ENCODE measurements around the gene CLDN12. TPM values are rescaled to one million over a fixed set of nuclear protein-coding genes. Genes with fewer than 3 reads are reported as not detected.
A peak's percentile ranks its signal among the peaks of the same experiment; 100 is the strongest.

The CLDN12 gene
- 10 to 100 TPM; 43.4 to 54.2 (median 52.2) TPM for polyA plus RNA-seq (ENCODE audit: insufficient read length in 4 of 4)

DNA sequence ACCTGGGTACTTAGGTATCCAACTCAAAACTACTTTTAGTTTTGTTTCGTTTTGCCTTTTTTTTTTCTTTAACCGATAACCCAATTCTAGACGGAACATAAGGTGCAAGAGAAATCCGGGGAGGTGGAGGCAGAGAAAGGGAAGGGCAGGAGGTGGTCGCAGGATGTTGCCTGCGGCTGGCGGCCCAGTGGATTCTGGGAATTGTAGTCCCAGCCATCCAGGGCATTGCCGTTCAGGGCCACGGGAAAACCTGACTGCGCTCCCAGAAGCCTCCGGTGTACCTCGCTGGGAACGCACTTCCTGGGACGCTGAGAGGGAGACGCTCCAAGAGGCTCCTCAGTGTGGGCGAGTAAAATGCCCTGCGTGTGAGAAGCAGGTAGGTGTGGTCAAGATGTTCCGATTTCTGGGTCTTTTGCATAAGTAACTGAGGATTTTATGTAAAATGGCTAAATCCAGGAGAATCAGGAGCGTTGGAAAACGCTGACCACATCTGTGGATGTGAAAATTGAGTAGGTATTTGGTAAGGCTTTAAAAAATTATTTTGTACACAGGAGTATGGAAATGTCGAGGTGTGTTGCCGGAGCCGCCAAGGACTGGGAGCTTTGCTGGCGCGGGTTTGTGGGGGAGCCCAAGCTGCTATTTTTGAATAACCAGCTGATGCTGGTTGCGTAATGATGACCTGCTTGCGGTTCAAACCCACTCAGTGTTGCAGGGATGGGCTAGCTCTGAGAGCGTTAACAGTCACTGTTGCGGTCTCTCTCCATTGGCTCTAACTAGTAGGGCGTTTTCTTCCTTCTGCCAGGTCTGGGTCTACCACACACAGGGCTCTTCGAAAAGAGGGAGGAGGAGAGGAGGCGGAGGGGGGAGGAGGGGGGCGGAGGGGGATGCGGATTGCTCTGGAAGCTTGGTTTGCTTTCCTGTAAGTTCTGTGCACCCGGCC lies at the start of gene CLDN12:
Gene CLDN12 (plus strand): TSS at position 288 of the 940 bp plus-strand sequence. CDS start 9,216 bp downstream, outside the sequence.
- DNase-seq (ENCODE audit: low read depth in 4 of 4, low spot score in 3 of 4) = peak; percentile 67 to 80 (median 72)

GRCh38 chr7:90383422-90383821 lies 19.8 kb upstream of the CLDN12 start:
- no peak for DNase-seq (ENCODE audit: low read depth in 4 of 4, low spot score in 3 of 4)

GRCh38 chr7:90383861-90384260 lies 19.4 kb upstream of the CLDN12 start:
- DNase-seq (ENCODE audit: low read depth in 4 of 4, low spot score in 3 of 4) = no peak

GRCh38 chr7:90384433-90384832 lies 18.8 kb upstream of the CLDN12 start:
- no peak for DNase-seq (ENCODE audit: low read depth in 4 of 4, low spot score in 3 of 4)

DNA sequence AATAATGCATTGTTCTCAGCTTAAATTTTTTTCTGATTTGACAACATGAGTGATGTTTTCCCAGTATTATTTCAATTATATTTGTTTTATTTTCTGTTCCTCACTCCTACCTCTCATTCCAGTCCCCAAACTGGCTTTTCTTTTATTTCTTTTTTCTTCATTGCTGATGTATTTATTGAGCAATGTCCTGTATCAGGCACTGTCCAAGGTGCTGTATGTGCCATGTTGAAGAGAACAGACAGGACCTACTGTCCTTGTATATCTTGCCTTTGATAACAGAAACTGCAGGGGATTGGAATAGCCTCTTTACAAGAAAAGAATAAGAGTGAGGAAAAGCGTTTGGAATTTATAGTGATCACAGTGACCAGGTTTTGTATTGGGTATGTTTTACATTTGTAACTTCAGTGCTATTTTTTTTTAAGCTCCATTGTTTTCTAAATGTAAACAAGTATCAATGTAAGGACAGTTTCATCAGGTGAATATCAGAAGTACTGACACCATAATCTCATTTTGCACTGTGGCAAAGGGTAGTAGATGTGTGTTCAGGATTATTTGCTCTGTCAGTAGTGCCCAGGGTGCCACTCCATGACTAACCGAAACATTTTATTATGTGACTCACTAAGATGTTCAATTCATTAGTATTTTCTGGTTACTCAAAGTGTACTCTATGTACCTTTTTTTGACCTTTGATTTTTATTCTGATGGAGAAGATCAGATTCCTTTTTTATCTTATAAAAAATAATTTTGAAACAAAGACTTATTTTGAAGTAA lies 15.6 kb upstream of the CLDN12 start:
- DNase-seq (ENCODE audit: low read depth in 4 of 4, low spot score in 3 of 4) = no peak

DNA sequence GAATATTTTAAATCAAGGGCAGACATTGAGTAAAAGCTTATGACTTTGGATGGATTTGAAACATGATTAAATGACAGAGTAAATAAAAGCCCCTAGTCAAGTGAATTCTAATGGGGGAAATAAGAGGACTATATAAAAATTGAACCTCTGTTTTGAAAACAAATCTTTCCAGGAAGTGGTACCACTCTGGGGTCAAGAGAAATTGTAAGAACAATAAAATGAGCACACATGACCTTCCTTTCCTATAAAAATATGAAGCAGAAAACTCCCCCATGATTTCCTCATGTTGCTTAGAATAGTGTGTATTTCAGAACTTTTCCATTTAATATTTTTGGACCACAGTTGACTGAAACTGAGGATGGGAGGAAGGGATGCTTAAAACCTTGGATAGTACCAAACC lies 12.3 kb upstream of the CLDN12 start:
- no peak for DNase-seq (ENCODE audit: low read depth in 4 of 4, low spot score in 3 of 4)

GRCh38 chr7:90391488-90391887 lies 11.8 kb upstream of the CLDN12 start:
- no peak for DNase-seq (ENCODE audit: low read depth in 4 of 4, low spot score in 3 of 4)

GRCh38 chr7:90396420-90396819 lies 6.8 kb upstream of the CLDN12 start:
- no peak for DNase-seq (ENCODE audit: low read depth in 4 of 4, low spot score in 3 of 4)

GRCh38 chr7:90401989-90402388 lies 1.3 kb upstream of the CLDN12 start:
- DNase-seq (ENCODE audit: low read depth in 4 of 4, low spot score in 3 of 4) = no peak

GRCh38 chr7:90402785-90403173 lies 482 bp upstream of the CLDN12 start:
- no peak for DNase-seq (ENCODE audit: low read depth in 4 of 4, low spot score in 3 of 4)

DNA sequence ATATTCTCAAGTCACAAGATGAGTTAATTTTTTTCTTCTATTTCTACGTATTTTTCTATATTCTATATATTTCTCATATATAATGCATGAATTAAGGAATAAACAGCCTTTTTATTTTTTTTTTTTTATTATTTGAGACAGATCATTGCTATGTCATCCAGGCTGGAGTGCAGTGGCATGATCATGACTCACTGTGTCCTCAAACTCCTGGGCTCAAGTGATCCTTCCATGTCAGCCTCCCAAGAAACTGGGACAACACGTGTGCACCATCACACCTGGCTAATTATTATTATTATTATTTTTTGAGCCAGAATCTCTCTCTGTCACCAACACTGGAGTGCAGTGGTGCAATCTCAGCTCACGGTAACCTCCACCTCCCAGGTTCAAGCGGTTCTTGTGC lies 1.5 kb downstream of the CLDN12 start:
- DNase-seq (ENCODE audit: low read depth in 4 of 4, low spot score in 3 of 4) = no peak

DNA sequence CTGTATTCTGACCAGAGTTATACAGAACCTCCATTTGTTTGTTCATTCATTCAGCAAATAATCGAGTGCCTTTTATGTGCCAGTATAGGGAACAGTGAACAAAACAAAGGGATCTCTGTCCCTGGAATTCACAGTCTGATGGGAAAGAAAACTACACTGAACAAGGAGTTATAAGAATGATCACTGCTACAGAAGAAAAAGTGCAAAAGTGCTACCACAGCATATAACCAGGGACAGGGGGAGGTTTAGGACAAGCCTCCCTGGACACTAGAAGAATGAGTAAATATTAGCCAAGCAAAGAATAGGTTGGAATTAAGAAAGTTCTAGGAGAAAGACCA lies 4.2 kb downstream of the CLDN12 start:
- no peak for DNase-seq (ENCODE audit: low read depth in 4 of 4, low spot score in 3 of 4)

DNA sequence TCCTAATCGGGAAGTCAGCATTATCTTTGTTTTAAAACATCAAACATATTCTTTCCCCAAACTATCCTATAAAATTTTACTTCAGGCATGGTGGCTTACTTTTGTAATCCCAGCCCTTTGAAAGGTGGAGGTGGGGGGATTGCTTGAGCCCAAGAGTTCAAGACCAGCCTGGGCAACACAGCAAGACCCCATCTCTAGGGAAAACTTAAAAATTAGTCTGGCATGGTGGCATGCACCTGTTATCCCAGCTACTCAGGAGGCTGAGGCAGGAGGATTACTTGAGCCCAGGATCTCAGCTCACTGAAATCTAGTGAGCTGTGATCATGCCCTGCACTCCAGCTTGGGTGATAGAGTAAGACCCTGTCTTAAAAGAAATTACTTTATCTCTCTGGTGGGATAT lies 4.9 kb downstream of the CLDN12 start:
- DNase-seq (ENCODE audit: low read depth in 4 of 4, low spot score in 3 of 4) = no peak

- no peak for DNase-seq (ENCODE audit: low read depth in 4 of 4, low spot score in 3 of 4)
Measured at GRCh38 chr7:90409667-90410066, 6.4 kb downstream of the CLDN12 start.

DNA sequence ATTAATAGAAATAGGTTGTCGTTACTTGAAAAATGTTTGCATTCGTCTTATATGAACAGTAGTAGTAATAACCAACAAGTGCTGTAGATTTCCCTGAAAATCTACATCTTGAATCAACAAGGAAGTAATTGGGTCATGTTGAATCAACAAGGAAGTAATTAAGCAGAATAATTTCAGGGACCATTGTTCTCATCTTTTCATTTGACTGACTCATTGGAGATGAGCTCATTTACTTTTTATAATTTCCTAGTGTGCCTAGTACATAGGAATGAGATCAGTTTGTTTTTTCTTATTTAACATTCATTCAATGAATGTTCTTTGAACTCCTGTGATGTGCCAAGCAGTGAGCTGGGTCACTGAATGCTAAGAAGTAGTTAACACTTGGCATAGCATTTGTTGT lies 8.2 kb downstream of the CLDN12 start:
- DNase-seq (ENCODE audit: low read depth in 4 of 4, low spot score in 3 of 4) = no peak

DNA sequence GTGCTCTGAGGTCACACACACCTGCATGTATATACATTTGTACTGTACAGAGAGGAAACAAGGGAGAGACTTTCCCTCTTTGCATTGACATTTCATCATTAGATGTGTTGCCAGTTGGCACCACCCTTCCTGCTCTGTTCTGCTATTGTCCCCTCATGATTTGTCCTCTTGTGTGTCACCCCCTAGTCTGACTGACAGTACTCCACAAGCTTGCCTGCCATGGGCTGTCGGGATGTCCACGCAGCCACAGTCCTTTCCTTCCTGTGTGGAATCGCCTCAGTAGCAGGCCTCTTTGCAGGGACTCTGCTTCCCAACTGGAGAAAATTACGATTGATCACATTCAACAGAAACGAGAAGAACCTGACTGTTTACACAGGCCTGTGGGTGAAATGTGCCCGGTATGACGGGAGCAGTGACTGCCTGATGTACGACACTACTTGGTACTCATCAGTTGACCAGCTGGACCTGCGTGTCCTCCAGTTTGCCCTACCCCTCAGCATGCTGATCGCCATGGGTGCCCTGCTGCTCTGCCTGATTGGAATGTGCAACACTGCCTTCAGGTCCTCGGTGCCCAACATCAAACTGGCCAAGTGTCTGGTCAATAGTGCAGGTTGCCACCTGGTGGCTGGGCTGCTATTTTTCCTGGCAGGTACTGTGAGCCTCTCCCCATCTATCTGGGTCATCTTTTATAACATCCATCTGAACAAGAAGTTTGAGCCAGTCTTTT lies 9.4 kb downstream of the CLDN12 start:
- no peak for DNase-seq (ENCODE audit: low read depth in 4 of 4, low spot score in 3 of 4)

GRCh38 chr7:90413185-90413528 lies 9.9 kb downstream of the CLDN12 start:
- DNase-seq (ENCODE audit: low read depth in 4 of 4, low spot score in 3 of 4) = no peak

GRCh38 chr7:90421651-90422050 lies 18.4 kb downstream of the CLDN12 start:
- DNase-seq (ENCODE audit: low read depth in 4 of 4, low spot score in 3 of 4) = no peak

GRCh38 chr7:90424720-90425119 lies 21.5 kb downstream of the CLDN12 start:
- no peak for DNase-seq (ENCODE audit: low read depth in 4 of 4, low spot score in 3 of 4)

DNA sequence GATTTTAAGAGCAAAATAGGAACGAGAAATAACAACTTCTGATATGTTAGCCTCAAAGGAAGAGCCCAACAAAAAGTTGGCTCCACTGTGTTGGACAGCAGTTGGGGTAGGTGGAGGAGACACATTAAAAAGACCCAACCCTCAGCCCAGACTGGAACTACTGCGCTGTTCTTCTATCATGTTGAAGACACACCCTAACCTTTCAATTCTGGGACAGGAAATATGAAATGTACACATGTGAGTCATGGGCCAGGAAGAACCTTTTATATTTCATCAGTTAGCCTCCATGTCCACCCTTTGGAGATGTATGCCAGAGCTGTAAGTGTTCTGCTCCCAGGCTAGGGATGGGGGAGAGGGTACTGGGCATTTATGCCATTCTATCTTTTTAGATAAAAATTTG lies 22.1 kb downstream of the CLDN12 start:
- no peak for DNase-seq (ENCODE audit: low read depth in 4 of 4, low spot score in 3 of 4)

Measured in right renal pelvis (tissue), 4 donors.